AG09319 (cell line): ENCODE data around the gene PTPN11.
"Not testable (repeated sequence)": the region's sequence is repeated elsewhere in the genome, so short reads cannot be mapped to it uniquely, and the experiment has no call there.

Source experiments
- DNase-seq: peaks from one replicate; pipeline ENCODE4 v3.0.0-alpha.2; 2010; ENCODE audit warnings: low read depth; ENCODE audit errors: extremely low read depth
- CTCF ChIP-seq: IDR thresholded peaks from 2 replicates; pipeline ENCODE4 v1.5.1; 2011; ENCODE audit warnings: low read depth, mild to moderate bottlenecking, inconsistent platforms, low read length, moderate library complexity

Gene PTPN11

GRCh38 chr12:112401054-112401453, 17.7 kb upstream of the PTPN11 start:
- DNase-seq, result no peak
- TF ChIP-seq CTCF, result no peak

GRCh38 chr12:112401903-112402498, 16.7 kb upstream of the PTPN11 start:
- TF ChIP-seq CTCF, result no peak
- no peak for DNase-seq

GRCh38 chr12:112406519-112407488, 11.9 kb upstream of the PTPN11 start:
- DNase-seq, result no peak
- TF ChIP-seq CTCF, result no peak

GRCh38 chr12:112407683-112408082, 11.1 kb upstream of the PTPN11 start:
- DNase-seq, result not testable (repeated sequence)

GRCh38 chr12:112408621-112409020, 10.1 kb upstream of the PTPN11 start:
- TF ChIP-seq CTCF, result no peak
- DNase-seq, result no peak

GRCh38 chr12:112409064-112409905, 9.5 kb upstream of the PTPN11 start, which contains the start of gene RPL6:
RPL6 (minus strand) TSS chr12:112409605; CDS start chr12:112408656, 949 bp downstream.
- DNase-seq, result peak; percentile 78
- TF ChIP-seq CTCF, result no peak

- DNase-seq, result no peak
- no peak for TF ChIP-seq CTCF
These were observed 8.9 kb upstream of the PTPN11 start for GRCh38 chr12:112409906-112410244.
